ENCODE measurements around the gene TMEM167A. TPM values are rescaled to one million over a fixed set of nuclear protein-coding genes. Genes with fewer than 3 reads are reported as not detected.

The TMEM167A gene
- polyA plus RNA-seq, 3 donors = 50.3 to 337 (median 288) TPM

- H3K4me3 ChIP-seq (replicated peaks in 1 of 3; ENCODE audit: low read depth in 2 of 3, low read length in 3 of 3) = no peak overlapping the region
- intact Hi-C loops (cut with micrococcal nuclease) = no loop called here
- no peaks in the 10 kb centered on the region for H3K27me3 ChIP-seq (ENCODE audit: control insufficient read depth in 2 of 2, insufficient read depth in 2 of 2, low read length in 2 of 2)
- no peaks in the 10 kb centered on the region for H3K4me1 ChIP-seq (ENCODE audit: control insufficient read depth in 1 of 2, insufficient read depth in 2 of 2, low read length in 2 of 2)
- Mint-ChIP-seq H3K9me3 (peaks cover 0 to 5% (median 0%) of the 10 kb centered on the region in 7 donors), H3K27ac (no peak overlapping the region), H3K4me3 (no peak overlapping the region), H3K27me3 (ENCODE audit: low read depth in 3 of 3) (peaks cover 0 to 5% (median 1%) of the 10 kb centered on the region in 3 donors), H3K4me1 (no peaks in the 10 kb centered on the region), H3K36me3 (peaks cover 0 to 2% of the 10 kb centered on the region in 2 donors)
- no peak overlapping the region for H3K27ac ChIP-seq (ENCODE audit: low read depth in 1 of 2, low read length in 2 of 2)
- WGBS (ENCODE audit: insufficient coverage) = 75% methylated on average over 2 of the region's 3 CpGs
- H3K79me2 ChIP-seq (ENCODE audit: insufficient read depth, low read length) = no peaks in the 10 kb centered on the region
- TF ChIP-seq CTCF (IDR thresholded peaks at IDR 0.05) = no peak
- H3K36me3 ChIP-seq (replicated peaks in 1 of 2; ENCODE audit: control insufficient read depth in 1 of 2, insufficient read depth in 2 of 2, low read length in 2 of 2) = no peaks in the 10 kb centered on the region
- H2AFZ ChIP-seq (ENCODE audit: insufficient read depth, low read depth, low read length, poor library complexity, severe bottlenecking) = no peak overlapping the region
- no peak overlapping the region for H3K4me2 ChIP-seq (replicated peaks; ENCODE audit: extremely low read depth, low read length, poor library complexity, severe bottlenecking)
- DNase-seq = no peak
- no peak overlapping the region for H3K9ac ChIP-seq (ENCODE audit: insufficient read depth, low read length, poor library complexity, severe bottlenecking)
- no peaks in the 10 kb centered on the region for H4K20me1 ChIP-seq (ENCODE audit: insufficient read depth, low read length)
- H3K9me3 ChIP-seq (replicated peaks in 1 of 2; ENCODE audit: control insufficient read depth in 1 of 2, insufficient read depth in 1 of 2, low read length in 2 of 2) = no peaks in the 10 kb centered on the region
Observed at GRCh38 chr5:83034036-83034435, 43.2 kb downstream of the TMEM167A start.

- Histone ChIP-seq H3K9me3 (replicated peaks in 1 of 2; ENCODE audit: control insufficient read depth in 1 of 2, insufficient read depth in 1 of 2, low read length in 2 of 2) (no peaks in the 10 kb centered on the region), H4K20me1 (ENCODE audit: insufficient read depth, low read length) (no peaks in the 10 kb centered on the region), H3K27ac (ENCODE audit: low read depth in 1 of 2, low read length in 2 of 2) (no peak overlapping the region), H3K79me2 (ENCODE audit: insufficient read depth, low read length) (no peaks in the 10 kb centered on the region), H3K9ac (ENCODE audit: insufficient read depth, low read length, poor library complexity, severe bottlenecking) (no peak overlapping the region), H3K4me3 (replicated peaks in 1 of 3; ENCODE audit: low read depth in 2 of 3, low read length in 3 of 3) (no peak overlapping the region), H3K4me2 (replicated peaks; ENCODE audit: extremely low read depth, low read length, poor library complexity, severe bottlenecking) (no peak overlapping the region), H3K36me3 (replicated peaks in 1 of 2; ENCODE audit: control insufficient read depth in 1 of 2, insufficient read depth in 2 of 2, low read length in 2 of 2) (no peaks in the 10 kb centered on the region), H2AFZ (ENCODE audit: insufficient read depth, low read depth, low read length, poor library complexity, severe bottlenecking) (no peak overlapping the region), H3K4me1 (ENCODE audit: control insufficient read depth in 1 of 2, insufficient read depth in 2 of 2, low read length in 2 of 2) (peaks cover 8 to 11% of the 10 kb centered on the region in 2 donors), H3K27me3 (ENCODE audit: control insufficient read depth in 2 of 2, insufficient read depth in 2 of 2, low read length in 2 of 2) (no peaks in the 10 kb centered on the region)
- no peak for DNase-seq
- TF ChIP-seq CTCF (IDR thresholded peaks at IDR 0.05) = no peak
- peaks cover 0 to 7% (median 0%) of the 10 kb centered on the region in 7 donors for H3K9me3 Mint-ChIP-seq
- H3K27ac Mint-ChIP-seq = no peak overlapping the region
- WGBS (ENCODE audit: insufficient coverage) = 100% methylated on average over 1 of the region's 1 CpG
- H3K27me3 Mint-ChIP-seq (ENCODE audit: low read depth in 3 of 3) = peaks cover 0 to 2% (median 0%) of the 10 kb centered on the region in 3 donors
- no peaks in the 10 kb centered on the region for H3K36me3 Mint-ChIP-seq
- H3K4me3 Mint-ChIP-seq = no peak overlapping the region
- H3K4me1 Mint-ChIP-seq = peaks cover 9% of the 10 kb centered on the region
- intact Hi-C loops (cut with micrococcal nuclease) = no loop called here
Observed at GRCh38 chr5:83031381-83031780, 45.8 kb downstream of the TMEM167A start.

Measured in CD14-positive monocyte (primary cell).